Activated CD4-positive, alpha-beta T cell treated with anti-CD3 and anti-CD28 coated beads, Interleukin-2, Interleukin-4, amounts not matched to agents 100 ng/mL and 50 ng/mL, durations not matched to agents 16 hours and 8 hours (primary cell): ENCODE measurements around the gene C19orf53.

Experiments
- DNase-seq: peaks from one replicate; pipeline ENCODE4 v3.0.0-alpha.2; 2020; ENCODE audit warnings: low spot score

Gene C19orf53

GRCh38 chr19:13826652-13827235, 52.5 kb downstream of the C19orf53 start:
- no peak for DNase-seq

DNA sequence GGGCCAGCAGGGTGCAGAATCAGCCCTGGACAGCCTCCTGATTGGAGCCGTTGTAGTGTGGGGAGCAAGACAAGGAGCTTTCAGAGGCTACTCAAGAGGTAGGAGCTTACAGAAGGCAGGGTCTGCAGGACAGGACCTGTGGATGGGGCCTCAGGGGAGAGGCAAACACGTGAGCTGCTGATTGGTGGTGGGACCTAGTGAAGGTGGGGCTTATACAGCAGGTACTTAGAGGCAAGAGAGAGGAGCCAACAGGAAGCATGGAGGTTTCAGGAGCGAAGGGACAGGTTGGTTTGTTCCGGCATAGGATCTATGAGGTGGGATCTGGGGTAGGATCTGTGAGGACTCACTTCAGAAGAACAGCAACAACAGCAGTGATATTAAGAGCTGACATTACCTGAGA, 53.4 kb downstream of the C19orf53 start:
- no peak for DNase-seq
